GM19099 (cell line): ENCODE data around the gene SERTAD1.

Source experiments
- POLR2A ChIP-seq: IDR thresholded peaks from 3 replicates; pipeline ENCODE4 v1.6.1; 2011; ENCODE audit warnings: low read depth; ENCODE audit not compliant: insufficient read length; ENCODE audit errors: extremely low read depth

Gene SERTAD1

DNA sequence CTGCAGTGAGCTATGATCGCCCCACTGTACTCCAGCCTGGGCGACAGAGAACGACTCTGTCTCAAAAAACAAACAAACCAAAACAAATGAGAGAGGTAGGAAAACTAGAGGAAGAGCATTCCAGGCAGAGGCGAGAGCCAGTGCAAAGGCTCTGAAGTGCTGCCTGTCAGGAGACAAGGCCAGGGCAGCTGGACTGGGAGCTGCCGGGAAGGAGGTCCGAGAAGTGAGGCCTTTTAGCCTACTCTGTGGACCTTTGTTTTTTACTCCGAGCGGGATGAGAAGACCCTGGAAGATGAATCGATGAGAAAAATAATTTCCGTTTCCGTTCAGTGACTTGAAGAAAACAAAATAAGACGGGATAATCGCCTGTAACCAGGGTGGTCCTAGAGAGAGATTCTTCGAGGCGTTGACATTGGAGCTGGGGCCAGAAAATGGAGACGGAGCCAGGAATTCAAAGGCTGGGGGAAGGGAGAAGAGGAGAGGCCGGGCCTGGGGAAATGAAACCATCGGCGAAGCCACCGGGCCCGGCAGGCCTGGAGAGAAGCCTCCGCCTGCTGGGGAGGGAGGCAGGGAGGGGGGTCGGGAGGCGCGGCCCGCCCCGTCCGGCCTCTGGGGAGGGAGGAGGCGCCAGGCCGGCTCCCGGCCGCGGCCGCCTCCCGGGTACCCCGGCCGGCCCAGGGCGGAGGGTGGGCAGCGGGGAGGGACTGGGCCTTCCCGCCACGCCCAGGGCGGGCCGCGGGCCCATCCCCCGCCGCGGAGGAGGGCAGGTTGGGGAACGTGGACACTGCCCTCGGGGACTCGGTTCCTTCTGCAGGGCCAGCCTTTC lies 7.8 kb upstream of the SERTAD1 start:
- TF ChIP-seq POLR2A: peak; percentile 67

DNA sequence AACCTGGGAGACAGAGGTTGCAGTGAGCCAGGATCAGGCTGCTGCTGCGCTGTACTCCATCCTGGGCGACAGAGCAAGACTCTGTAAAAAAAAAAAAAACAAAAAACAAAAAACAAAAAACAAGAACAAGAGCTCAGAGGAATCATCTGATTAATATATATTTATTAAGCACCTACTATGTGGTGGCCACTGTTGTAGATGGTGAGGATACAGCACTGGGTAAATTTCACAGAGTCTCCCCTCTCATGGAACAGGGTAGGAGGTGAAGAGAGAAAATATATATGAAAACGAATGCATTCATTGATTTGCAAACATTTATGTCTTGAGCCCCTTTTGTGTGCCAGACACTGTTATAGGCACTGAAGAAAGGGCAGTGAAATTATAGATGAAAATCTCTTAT lies 5.9 kb upstream of the SERTAD1 start:
- no peak for TF ChIP-seq POLR2A

DNA sequence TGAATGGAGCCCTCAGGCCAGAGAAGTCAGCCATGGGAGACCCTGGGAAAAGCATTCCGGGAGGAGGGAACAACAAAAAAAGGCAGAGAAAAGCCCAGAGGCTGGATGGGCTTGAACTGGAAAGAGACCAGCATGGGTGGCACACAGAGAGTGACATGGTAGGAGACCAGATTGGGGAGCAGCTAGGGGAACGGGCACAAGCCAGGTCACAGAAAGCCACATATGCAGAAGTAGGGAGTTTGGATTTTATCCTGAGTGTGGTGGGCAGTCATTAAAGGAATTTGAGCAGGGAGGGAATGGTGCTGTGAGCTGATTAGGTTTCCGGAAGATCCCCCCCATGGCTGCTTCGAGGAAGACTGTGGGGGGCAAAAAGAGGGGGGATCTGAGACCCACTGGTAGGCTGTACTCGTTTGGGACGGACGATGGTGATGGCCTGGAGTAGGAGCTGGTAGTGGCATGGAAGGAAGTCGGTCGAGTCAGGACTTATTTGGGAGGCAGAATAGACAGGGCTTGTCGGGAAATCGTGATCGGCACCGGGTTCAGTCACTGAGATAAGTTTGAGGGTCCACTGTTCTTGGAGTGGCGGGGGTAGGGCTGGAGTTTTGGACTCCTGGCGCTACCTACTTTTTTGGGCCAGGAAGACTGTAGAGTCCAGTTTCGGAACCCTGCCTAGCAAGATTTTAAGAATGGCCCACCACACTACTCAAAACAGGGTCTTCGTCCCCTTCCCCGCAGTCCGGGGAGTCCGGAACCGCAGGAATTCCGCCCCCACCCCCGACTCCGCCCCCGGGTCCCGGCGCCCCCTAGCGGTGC lies 949 bp downstream of the SERTAD1 start:
- no peak for TF ChIP-seq POLR2A

DNA sequence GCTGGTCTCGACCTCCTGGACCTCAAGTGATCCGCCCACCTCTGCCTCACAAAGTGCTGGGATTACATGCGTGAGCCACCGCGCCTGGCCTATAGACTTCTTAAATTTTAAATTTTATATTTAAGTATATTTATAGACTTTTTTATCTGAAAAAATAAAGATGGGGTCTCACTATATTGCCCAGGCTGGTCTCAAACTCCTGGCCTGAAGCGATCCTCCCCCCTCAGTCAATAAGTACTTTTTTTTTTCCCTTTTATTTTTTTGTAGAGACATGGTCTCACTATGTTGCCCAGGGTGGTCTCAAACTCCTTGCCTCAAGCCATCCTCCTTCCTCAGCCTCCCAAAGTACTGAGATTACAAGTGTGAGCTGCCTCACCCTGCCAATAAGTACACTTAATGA lies 1.9 kb downstream of the SERTAD1 start:
- no peak for TF ChIP-seq POLR2A

DNA sequence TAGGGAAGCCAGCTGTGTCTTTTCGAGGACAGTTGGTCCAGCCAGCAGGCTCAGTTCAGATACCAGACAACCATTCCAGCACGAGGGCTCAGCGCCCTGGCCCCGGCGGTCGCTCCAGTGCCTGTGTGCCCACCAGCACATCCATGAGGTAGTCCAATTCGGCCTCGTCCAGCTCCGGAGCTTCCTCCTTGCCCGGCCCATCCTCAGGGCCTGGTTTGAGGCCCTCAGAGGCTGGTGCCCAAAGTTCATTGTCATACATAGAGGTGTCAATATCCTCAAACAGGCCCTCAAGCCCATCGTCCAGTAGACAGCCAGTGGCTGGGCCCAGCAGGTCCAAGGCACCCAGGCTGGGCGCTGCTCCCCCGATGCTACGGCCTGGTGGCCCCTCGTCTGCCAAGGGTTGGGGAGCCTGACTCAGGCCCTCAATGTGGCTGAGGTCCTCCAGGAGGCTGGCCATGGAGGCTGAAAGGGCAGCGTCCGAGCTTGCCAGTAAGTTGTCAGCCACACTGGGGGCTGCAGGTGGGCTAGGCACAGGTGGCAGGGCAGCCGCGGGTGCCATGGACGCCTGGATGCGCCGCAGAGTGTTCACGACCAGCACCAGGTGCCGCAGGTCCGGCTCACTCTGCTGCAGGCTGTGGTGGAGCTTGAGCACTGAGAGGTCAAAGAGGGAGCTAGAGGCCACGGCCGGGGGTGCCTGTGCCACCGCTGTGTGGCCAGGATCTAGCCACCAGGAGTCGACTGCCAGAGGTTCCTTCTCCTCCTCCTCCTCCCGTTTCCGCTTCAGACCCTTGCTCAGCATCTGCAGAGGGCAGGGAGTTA lies 2.8 kb downstream of the SERTAD1 start:
- TF ChIP-seq POLR2A: no peak

DNA sequence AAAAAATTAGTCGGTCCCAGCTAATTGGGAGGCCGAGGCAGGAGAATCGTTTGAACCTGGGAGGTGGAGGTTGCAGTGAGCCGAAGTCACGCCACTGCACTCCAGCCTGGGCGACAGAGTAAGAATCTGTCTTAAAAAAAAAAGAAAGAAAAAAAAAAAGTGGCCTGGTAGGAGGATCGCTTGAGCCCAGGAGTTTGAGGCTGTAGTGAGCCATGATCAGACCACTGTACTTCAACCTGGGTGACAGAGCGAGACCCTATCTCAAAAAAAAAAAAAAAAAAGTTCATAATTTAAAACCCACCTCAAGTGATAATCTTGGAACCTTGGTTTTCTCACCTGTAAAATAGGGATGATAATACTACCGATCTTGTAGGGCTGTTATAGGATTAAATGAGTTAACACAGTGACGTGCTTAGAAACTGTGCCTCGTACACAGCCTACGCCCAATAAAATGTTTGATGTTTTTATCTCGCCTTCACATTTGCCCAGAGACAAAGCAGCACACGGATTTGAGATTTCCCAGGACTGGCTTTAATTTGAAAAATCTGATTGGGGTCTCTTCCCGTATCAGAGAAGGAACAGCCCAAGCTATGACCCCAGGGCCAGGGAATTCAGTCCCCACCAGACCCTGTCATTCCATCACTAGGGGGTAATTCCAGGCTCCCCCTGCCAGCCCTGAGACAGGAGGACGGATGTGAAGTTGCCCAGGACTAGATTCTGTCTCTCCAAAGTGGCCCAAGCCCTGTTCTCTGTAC lies 3.6 kb downstream of the SERTAD1 start:
- no peak for TF ChIP-seq POLR2A

DNA sequence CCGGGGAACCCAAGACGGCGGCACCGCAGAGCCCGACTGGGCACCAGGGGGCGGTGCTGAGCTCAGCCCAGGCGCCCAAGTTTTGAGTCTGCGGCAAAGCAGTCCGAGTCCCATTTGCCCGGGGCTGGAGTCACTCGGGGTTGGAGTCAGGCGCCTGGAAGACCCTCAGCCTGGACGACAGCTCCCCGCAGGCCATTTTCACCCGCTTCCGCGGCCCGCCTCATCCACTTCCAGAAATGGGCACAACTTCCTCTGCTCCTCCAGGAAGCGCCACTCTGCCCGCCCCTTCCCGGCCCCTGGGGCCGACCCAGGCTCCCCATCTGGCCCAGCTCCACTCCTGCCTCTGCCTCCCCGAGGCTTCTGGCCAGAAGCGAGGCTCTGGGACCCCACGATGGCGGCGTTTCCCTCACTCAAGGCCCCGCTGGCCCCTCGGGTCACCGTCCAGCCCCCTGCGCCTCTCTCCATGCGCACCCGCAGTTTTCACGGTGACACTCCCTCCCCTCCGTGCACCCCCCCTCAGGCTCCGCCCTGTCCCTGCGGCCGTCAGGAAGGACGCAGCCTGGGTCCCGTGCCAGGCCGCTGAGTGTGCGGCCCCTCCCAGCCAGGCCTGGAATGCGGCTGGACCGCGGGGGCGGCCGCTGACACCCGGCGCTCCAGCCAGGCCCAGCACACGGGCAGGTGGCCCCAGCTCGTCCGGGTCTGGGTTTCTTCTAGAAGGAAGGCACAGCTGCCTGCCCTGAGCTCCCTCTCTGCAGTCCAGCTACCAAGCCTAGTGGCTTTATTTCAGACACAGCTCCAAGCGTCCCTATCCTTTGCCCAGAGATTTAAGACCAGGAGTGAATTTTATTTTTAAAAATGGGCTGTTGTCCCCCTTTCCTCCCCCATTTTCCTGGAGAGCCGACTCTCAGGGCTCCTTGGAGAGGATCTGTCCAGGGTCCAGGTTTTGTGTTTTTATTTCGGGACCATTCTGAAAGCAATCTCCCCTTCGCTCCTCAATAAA lies 4.7 kb downstream of the SERTAD1 start:
- peak; percentile 84 for TF ChIP-seq POLR2A

DNA sequence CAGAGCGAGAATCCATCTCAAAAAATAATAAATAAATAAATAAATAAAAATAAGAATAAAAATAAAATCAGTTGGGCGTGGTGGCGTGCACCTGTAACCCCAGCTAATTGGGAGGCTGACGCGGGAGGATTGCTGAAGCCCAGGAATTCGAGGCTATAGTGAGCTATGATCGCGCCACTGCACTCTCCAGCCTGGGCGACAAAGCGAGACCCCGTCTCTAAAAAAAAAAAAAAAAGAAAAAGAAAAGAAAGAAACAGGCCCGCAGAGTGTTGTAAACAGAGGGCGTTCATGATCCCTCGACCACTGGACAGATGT lies 5.4 kb downstream of the SERTAD1 start:
- TF ChIP-seq POLR2A: no peak

DNA sequence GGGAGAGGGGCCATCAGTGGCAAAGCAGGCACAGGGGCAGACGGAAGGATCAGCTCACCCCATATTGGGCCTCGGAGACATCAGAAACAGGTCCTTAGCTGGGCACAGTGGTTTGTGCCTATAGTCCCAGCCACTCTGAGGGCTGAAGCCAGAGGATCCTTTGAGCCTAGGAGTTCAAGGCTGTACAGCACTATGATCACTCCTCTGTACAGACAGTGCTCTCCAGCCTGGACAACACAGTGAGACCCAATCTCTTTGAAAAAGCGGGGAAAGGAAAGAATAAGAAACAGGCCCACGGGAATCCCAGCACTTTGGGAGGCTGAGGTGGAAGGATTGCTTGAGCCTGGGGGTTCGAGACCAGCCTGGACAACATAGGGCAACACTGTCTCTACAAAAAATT lies 6.0 kb downstream of the SERTAD1 start:
- no peak for TF ChIP-seq POLR2A

DNA sequence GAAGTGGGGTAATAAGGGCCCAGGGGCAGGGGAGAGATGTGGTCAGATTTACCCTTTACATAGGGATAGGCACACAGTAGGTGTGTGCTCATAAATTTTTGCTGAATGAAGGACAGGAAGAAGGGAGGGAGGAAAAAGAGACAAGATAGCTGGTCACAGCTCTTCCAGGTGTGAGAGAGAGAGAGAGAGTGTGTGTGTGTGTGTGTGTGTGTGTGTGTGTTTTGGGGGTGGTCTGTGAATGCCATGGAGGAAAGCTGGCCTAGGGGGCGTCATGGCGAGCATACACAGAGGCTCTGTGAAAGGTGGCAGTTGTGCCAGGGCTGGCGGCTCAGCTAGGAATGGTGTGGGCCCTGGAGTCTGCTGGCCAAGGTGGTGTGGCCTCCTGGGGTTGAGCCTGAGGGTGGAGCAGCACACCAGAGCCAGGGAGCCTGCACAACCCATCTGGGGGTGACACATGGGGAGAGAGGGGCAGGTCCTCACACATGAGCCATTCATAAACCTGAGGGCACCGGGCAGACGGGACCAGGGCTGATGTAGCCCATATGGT lies 6.7 kb downstream of the SERTAD1 start:
- no peak for TF ChIP-seq POLR2A

DNA sequence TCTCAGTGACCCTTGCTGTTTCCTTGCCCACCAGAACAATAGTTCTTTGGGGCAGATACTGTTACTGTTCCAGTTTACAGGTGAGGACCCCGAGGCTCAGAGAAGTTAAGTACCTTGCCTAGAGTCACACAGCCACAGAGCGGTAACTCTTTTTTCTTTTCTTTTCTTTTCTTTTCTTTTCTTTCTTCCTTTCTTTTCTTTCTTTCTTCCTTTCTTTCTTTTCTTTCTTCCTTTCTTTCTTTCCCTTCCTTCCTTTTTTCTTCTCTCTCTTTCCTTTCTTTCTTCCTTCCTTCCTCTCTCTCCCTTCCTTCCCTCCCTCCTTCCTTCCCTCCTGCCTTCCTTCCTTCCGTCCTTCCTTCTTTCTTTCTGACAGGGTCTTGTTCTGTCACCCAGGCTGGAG lies 7.8 kb downstream of the SERTAD1 start:
- no peak for TF ChIP-seq POLR2A

DNA sequence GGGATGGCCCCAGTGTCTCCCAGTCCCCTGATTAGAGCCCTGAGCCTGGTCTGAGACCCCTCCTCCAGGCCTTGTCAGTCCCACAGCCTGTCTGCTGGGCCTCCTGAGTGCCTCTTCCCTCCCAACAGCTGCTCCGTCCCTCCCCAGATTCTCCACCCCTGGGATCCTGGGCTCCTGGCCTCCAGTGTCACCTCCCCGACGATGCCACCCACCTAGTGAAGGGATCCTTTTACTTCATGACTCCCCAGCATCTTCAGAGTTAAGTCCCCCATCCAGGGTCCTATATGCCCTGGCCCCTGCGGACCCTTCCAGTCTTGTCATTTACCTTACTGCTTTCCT lies 8.2 kb downstream of the SERTAD1 start:
- TF ChIP-seq POLR2A: no peak

DNA sequence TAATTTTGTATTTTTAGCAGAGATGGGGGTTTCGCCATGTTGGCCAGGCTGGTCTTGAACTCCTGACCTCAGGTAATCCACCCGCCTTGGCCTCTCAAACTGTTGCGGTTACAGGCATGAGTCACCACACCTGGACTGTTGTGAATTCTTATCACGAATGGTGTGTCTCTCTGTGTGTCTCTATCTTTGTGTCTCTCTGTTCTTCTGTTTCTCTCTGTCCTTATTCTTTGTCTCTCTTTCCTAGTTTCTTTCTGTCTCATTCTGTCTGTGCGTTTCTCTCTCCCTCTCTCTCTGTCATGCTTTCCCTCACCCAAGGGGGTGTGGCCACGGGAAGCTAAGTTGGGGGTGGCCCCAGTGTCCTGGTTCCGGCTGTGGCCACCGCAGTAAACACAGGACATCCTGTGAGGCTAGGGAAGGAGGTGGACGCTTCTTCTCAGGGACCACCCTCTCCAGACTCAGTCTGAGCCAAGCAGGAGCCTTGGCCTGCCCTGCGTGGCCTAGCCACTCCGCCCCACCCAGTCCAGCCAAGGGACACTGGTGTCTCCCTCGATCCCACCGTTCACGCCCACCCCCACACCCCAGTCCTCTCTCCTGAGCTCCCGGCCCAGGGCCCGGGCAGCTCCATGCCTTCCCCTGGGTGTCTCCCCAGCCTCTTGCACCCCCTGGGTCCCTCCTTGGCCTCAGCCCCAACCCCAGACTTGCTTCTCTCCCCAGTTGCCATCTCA lies 8.7 kb downstream of the SERTAD1 start:
- TF ChIP-seq POLR2A: no peak
